Keratinocyte (primary cell): ENCODE data around the gene PHETA1. TPM values are rescaled to one million over a fixed set of nuclear protein-coding genes. Genes with fewer than 3 reads are reported as not detected.
A peak's percentile ranks its signal among the peaks of the same experiment; 100 is the strongest.

Source experiments
- DNase-seq: peaks from one replicate; pipeline ENCODE4 v3.0.0-alpha.2; 2011; ENCODE audit warnings: low read depth, missing footprints, low spot score
- FAIRE-seq: peaks from 2 replicates; lab custom pipeline; 2011; peaks lifted over from hg19 to GRCh38; lab: Jason Lieb, UNC
- H2AFZ ChIP-seq: 2 replicates; pipeline ENCODE4 v1.6.0; 2012; ENCODE audit warnings: low read length, control low read depth, inconsistent platforms; ENCODE audit not compliant: control insufficient read depth
- H3K27ac ChIP-seq: 2 replicates; pipeline ENCODE4 v1.5.1; 2011; ENCODE audit warnings: low read length; ENCODE audit not compliant: control insufficient read depth, insufficient read depth
- H3K27me3 ChIP-seq: 3 replicates; pipeline ENCODE4 v1.6.0; 2011; ENCODE audit warnings: low read length; ENCODE audit not compliant: control insufficient read depth, insufficient read depth; ENCODE audit errors: extremely low read depth
- H3K36me3 ChIP-seq, 2 experiments: 2 replicates in 1 of 2; 3 replicates in 1 of 2; pipeline ENCODE4 v1.5.1; 2011; ENCODE audit warnings: low read length in 2 of 2, mild to moderate bottlenecking in 1 of 2; ENCODE audit not compliant: control insufficient read depth in 2 of 2, insufficient read depth in 2 of 2; ENCODE audit errors: extremely low read depth in 1 of 2
- H3K4me1 ChIP-seq: 3 replicates; pipeline ENCODE4 v1.5.1; 2011; ENCODE audit warnings: low read length; ENCODE audit not compliant: control insufficient read depth, insufficient read depth; ENCODE audit errors: extremely low read depth
- H3K4me2 ChIP-seq: 3 replicates; pipeline ENCODE4 v1.6.0; 2011; ENCODE audit warnings: low read depth, low read length; ENCODE audit not compliant: control insufficient read depth, insufficient read depth; ENCODE audit errors: extremely low read depth
- H3K4me3 ChIP-seq, 3 experiments: fragments of 200-600 bp in 1 of 3; sonication (generic) in 1 of 3; 2 replicates in 2 of 3; 3 replicates in 1 of 3; pipeline ENCODE4 v1.5.1; 2011 to 2016; ENCODE audit warnings: low read length in 3 of 3, mild to moderate bottlenecking in 3 of 3, control low read depth in 2 of 3, inconsistent platforms in 1 of 3, low read depth in 1 of 3, mixed read lengths in 1 of 3, mixed run types in 1 of 3, moderate library complexity in 1 of 3; ENCODE audit not compliant: control insufficient read depth in 2 of 3, insufficient read depth in 2 of 3; ENCODE audit errors: extremely low read depth in 1 of 3
- H3K79me2 ChIP-seq: 2 replicates; pipeline ENCODE4 v1.6.0; 2012; ENCODE audit warnings: low read length; ENCODE audit not compliant: control insufficient read depth, insufficient read depth
- H3K9ac ChIP-seq: 3 replicates; pipeline ENCODE4 v1.6.0; 2011; ENCODE audit warnings: low read length; ENCODE audit not compliant: control insufficient read depth, insufficient read depth; ENCODE audit errors: extremely low read depth
- H3K9me1 ChIP-seq: 3 replicates; pipeline ENCODE4 v1.6.0; 2011; ENCODE audit warnings: low read length; ENCODE audit not compliant: control insufficient read depth, insufficient read depth; ENCODE audit errors: extremely low read depth
- H3K9me3 ChIP-seq: 2 replicates; pipeline ENCODE4 v1.5.1; 2012; ENCODE audit warnings: low read depth, low read length; ENCODE audit not compliant: control insufficient read depth
- H4K20me1 ChIP-seq: 3 replicates; pipeline ENCODE4 v1.6.0; 2011; ENCODE audit warnings: low read length; ENCODE audit not compliant: control insufficient read depth, insufficient read depth; ENCODE audit errors: extremely low read depth
- CTCF ChIP-seq, 3 experiments: IDR thresholded peaks in 1 of 3; conservative IDR thresholded peaks in 1 of 3; optimal IDR thresholded peaks in 1 of 3; 2 replicates in 2 of 3; 3 replicates in 1 of 3; pipeline versions ENCODE3 to v1.5.1; 2011; ENCODE audit warnings: low read length in 3 of 3, mild to moderate bottlenecking in 3 of 3, moderate library complexity in 2 of 3, control low read depth in 1 of 3, inconsistent platforms in 1 of 3; ENCODE audit not compliant: insufficient read depth in 2 of 3; ENCODE audit errors: extremely low read depth in 1 of 3
- EZH2 ChIP-seq: IDR thresholded peaks from one replicate; pipeline ENCODE4 v1.6.1; 2012; ENCODE audit warnings: inconsistent platforms, mild to moderate bottlenecking, low read length, moderate library complexity
- dilution Hi-C: fragments of 300-500 bp; cut with MboI; formaldehyde crosslinking; loops from one replicate; pipeline ENCODE4 v1.7.0; 2020; ENCODE audit warnings: low sequenced_read_pairs; ENCODE audit not compliant: extremely low pct_ligation_motif_present
- polyA plus RNA-seq, 5 experiments: library from polyadenylated mRNA; depleted of rRNA in 3 of 5; stranded (reverse) in 3 of 5; stranded (forward) in 1 of 5; unstranded in 1 of 5; fragments of >200 nt; gene quantifications; 1 replicate in 1 of 5; 2 replicates in 3 of 5; 3 replicates in 1 of 5; pipeline versions ENCODE4 v1.2.1 to v1.2.3, GENCODE V29; 2011 to 2012; ENCODE audit warnings: missing spikeins in 2 of 5, low read depth in 1 of 5, low replicate concordance in 1 of 5

The PHETA1 gene
- polyA plus RNA-seq, 1 donor (not counting 4 experiments of a cell fraction or from before 2014, with no cell fraction given): 1.7 TPM

- TF ChIP-seq CTCF (optimal IDR thresholded peaks at IDR 0.05 in 1 of 3, IDR thresholded peaks at IDR 0.05 in 1 of 3, conservative IDR thresholded peaks at IDR 0.05 in 1 of 3; ENCODE audit: extremely low read depth in 1 of 3, insufficient read depth in 2 of 3, low read length in 3 of 3): no peak
- no peak for TF ChIP-seq EZH2
- no peak for DNase-seq
- peak within 1 kb of the TSS; percentile 46 for H2AFZ ChIP-seq
- peak within 1 kb of the TSS; percentile 73 to 88 (median 83) for H3K4me3 ChIP-seq
- peaks cover 47% of the 10 kb centered on the region for H3K79me2 ChIP-seq
- dilution Hi-C loops: no loop called here
- H3K9me1 ChIP-seq: no peaks in the 10 kb centered on the region
- no peaks in the 10 kb centered on the region for H3K27me3 ChIP-seq
- no peak for FAIRE-seq
- H4K20me1 ChIP-seq: peaks cover 5% of the 10 kb centered on the region
- peak within 1 kb of the TSS; percentile 61 for H3K27ac ChIP-seq
- peak within 1 kb of the TSS; percentile 83 for H3K9ac ChIP-seq
- peak within 1 kb of the TSS; percentile 87 for H3K4me2 ChIP-seq
- peaks cover 38% of the 10 kb centered on the region for H3K4me1 ChIP-seq
- no peaks in the 10 kb centered on the region for H3K9me3 ChIP-seq
- H3K36me3 ChIP-seq: peaks cover 0 to 11% of the 10 kb centered on the region in 2 experiments
Measured at GRCh38 chr12:111405859-111406473, 37.1 kb upstream of the PHETA1 start, which contains the start of gene SH2B3. Gene SH2B3 (plus strand): TSS chr12:111405923. CDS start chr12:111418146, 12,223 bp downstream.

- Histone ChIP-seq H3K4me1 (peaks cover 38% of the 10 kb centered on the region), H3K4me2 (peak overlapping the region; percentile 40)
- no peak for FAIRE-seq
Measured at GRCh38 chr12:111405149-111405858, 36.4 kb upstream of the PHETA1 start.

More at GRCh38 chr12:111405149-111405858, 36.4 kb upstream of the PHETA1 start:
- H4K20me1 ChIP-seq: peaks cover 5% of the 10 kb centered on the region
- H2AFZ ChIP-seq: peak overlapping the region; percentile 11
- dilution Hi-C loops: no loop called here
- no peaks in the 10 kb centered on the region for H3K9me1 ChIP-seq
- H3K36me3 ChIP-seq: peaks cover 0 to 8% of the 10 kb centered on the region in 2 experiments
- peaks cover 41% of the 10 kb centered on the region for H3K79me2 ChIP-seq
- DNase-seq: peak; percentile 79
- peak overlapping the region; percentile 50 to 88 (median 50) for H3K4me3 ChIP-seq
- H3K9ac ChIP-seq: peak overlapping the region; percentile 3
- no peak overlapping the region for H3K27ac ChIP-seq
- no peaks in the 10 kb centered on the region for H3K9me3 ChIP-seq
- no peaks in the 10 kb centered on the region for H3K27me3 ChIP-seq
- TF ChIP-seq CTCF (optimal IDR thresholded peaks at IDR 0.05 in 1 of 3, IDR thresholded peaks at IDR 0.05 in 1 of 3, conservative IDR thresholded peaks at IDR 0.05 in 1 of 3; ENCODE audit: extremely low read depth in 1 of 3, insufficient read depth in 2 of 3, low read length in 3 of 3): peak; percentile 17 to 49 (median 35)
- TF ChIP-seq EZH2: no peak
